Activated CD4-positive, alpha-beta T cell treated with anti-CD3 and anti-CD28 coated beads, Interleukin-2, amount 50 U/mL, for 4 hours (primary cell): ENCODE measurements around the gene USP7.
"Not testable (repeated sequence)": the region's sequence is repeated elsewhere in the genome, so short reads cannot be mapped to it uniquely, and the experiment has no call there.

Experiments used
- DNase-seq, 2 experiments: peaks; one replicate each; pipeline ENCODE4 v3.0.0-alpha.2; 2020

Gene USP7

DNA sequence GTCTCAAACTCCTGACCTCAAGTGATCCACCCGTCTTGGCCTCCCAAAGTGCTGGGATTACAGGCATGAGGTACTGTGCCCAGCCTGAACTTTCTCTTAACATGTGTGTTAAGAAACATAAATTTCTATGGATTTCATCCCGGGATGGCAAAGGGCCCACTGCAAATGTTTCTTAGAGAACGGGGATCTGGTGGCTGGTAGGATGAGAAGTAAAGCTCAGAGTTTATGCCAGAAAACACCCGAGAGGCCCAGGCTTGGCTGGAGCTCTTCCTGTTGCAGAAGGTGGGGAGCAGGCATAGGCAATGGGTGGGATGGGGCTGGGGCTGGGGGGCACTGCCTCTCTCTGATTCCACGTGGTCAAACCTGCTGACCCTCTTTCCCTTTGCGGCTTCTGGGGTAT is 89.3 kb downstream of the USP7 start:
- DNase-seq = no peak

- DNase-seq = not testable (repeated sequence)
Measured at GRCh38 chr16:8873866-8874195, 89.9 kb downstream of the USP7 start.

DNA sequence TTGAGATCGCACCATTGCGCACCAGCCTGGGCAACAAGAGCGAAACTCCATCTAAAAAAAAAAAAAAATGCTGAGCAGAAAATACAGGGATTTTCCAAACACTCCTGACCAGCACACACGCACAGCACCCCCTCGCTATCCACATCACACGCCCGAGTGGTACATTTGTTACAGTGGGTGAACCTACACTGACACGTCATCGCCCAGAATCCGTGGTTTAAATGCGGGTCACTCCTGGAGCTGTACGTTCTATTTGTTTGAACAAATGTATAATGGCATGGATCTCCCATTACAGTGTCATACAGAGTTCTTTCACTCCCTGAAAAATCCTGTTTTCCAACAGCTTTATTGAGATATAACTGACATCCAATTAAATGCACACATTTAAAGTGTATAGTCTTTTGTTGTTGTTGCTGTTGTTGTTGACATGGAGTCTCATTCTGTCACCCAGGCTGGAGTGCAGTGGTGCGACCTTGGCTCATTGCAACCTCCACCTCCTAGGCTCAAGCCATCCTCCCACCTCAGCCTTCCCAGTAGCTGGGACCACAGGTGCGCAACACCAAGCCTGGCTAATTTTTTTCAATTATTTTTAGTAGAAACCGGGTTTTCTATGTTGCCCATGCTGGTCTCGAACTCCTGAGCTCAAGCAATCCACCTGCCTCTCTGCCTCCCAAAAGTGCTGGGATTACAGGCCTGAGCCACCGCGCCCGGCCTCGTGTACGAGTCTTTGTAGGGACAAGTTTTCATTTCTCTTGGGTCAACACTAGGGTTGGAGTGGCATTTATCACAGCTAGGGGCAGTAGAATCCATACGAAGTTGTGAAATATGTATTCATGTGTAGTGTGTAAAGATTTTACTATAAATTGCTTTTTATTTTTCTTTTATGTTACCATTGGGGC is 90.5 kb downstream of the USP7 start:
- no peak for DNase-seq

- DNase-seq = no peak
Measured at GRCh38 chr16:8872071-8872470, 91.6 kb downstream of the USP7 start.

DNA sequence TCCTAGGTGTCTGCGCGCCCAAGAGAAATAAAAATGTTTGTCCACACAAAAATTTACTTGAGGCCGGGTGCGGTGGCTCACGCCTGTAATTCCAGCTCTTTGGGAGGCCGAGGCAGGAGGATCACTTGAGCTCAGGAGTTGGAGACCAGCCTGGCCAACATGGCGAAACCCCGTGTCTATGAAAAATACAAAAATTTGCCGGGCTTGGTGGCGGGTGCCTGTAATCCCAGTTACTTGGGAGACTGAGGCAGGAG is 93.8 kb downstream of the USP7 start:
- not testable (repeated sequence) for DNase-seq

- no peak for DNase-seq
Measured at GRCh38 chr16:8869212-8869987, 94.3 kb downstream of the USP7 start.

DNA sequence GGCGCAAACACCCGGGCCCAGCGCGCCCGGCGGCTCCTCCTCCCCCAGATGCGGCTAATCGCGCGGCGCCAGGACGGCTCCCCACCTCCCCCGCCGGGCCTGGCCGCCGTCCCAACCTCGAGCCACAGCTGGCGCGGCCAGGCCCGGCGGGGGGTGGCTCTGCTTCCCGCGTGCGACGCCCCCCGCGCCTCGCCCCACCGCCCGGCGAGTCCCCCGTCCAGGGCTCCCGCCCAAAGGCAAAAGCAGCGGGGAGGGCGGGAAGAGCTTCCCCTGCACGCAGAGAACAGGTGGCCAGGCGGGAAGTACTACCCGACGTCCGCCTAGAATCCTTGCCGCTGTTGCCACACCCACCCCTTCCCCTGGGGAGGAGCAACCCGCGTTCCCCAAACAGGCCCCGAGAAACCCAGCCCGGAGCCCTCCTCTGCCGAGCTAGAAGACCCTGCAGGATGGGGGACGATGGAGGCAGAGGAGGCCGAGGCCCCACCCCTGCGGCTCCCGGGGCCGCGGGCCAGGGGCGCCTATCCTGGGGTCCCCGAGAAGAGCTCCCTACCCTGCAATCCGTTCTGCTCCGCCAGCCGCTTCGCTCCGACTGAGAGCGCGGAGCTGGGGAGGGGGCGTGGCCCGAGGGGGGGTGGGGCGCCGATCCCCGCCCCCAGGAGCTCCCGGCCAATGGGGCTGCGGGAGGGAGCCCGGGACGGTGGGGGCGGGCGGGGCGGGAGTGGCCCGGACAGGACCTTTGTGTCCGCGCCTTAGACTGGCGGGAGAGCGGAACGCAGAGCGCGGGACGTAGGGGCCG is 95.1 kb downstream of the USP7 start, which contains the start of gene CARHSP1:
Gene CARHSP1 (minus strand): TSS at position 591 of the 796 bp plus-strand sequence. CDS start 9,678 bp downstream, outside the sequence.
- peak; percentile 71 to 75 for DNase-seq

DNA sequence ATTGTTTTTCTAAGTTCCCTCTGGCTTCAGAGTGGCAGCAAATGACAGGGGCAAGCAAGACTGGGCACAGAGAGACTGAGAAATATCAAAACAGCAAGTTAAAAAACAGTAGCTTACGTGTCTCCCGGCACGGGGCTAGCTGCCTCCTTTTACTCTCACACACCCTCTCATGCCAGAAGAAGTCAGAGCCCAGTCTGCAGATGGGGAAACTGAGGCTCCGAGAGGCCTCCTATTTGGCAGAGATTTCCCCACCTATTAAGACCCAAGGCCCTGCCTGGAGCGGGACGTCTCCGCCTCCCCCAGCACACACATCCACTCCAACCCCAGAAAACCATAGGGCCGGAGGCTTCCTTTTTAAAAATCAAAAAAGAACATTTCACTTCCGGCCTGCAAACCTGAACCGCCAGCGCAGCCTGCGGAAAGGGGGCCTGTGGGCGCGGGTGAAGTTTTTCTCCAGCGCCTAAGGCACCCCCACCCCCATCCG is 95.7 kb downstream of the USP7 start:
- DNase-seq = no peak

DNA sequence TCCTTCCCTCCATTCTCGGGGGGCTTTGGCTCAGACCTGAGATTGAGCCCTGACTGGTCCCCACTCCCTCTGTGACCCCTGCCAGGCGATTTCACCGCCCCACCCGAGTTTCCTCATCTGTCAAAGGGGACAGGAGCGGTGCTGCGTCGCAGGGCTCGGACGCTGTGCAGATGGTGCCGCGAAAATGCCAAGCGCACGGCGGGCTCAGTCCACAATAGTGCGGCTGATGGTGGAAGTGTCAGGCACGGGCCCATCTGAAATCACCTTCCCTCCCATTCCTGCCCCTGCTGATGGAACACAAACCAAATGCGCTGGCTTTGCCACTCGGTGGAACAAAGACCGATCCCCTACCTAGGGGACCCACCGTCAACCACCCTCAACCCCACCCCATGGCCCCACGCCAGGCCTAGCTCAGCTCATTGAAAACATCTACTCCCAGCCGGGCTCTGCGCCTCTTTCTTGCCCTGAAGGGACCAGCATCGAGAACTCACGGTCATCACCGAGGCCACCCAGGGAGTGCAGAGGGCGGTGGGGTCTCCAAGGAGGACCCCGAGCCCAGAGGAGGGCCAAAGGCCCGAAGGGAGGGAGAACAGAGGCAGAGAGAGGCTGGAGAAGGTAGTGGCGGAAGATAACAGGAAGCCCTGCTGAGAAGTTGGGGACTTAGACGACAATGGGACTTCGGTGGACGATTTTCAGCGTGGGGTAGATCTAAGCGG is 96.3 kb downstream of the USP7 start:
- no peak for DNase-seq

GRCh38 chr16:8866884-8867215 is 96.9 kb downstream of the USP7 start:
- no peak for DNase-seq

DNA sequence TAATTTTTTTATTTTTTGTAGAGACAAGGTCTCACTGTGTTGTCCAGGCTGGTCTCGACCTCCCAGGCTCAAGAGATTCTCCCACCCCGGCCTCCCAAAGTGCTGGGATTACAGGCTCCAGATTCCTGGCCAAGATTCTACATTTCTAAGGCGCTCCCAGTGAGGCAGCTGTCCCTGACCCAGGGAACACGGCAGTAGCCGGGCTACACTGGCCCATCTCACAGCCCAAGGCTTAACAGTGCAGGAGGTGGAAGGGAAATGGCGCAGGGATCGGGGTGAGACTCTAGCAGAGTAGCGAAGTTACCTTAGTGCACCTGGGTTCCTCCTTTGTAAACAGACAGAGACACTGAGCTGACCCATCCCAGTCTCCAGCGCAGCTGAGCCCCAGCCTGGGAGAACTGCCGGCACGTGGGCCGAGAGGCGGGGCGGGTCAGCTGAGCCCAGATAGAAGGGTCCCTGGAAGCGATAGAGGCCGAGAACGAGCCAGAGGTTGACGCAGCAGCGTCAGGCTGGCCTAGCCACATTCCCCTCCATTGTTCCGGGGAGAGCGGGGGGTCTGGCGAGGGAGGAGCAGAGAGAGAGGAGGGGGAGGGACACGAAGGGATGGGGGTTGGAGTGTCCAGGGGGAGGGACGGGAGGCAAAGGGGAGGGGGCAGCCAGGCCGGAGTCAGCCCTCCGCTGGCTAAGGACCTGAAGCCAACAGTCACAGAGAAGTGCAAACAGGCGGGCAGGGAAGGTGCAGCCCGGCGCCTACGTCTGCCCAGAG is 97.4 kb downstream of the USP7 start:
- DNase-seq = no peak

GRCh38 chr16:8865145-8865882 is 98.4 kb downstream of the USP7 start:
- no peak for DNase-seq

DNA sequence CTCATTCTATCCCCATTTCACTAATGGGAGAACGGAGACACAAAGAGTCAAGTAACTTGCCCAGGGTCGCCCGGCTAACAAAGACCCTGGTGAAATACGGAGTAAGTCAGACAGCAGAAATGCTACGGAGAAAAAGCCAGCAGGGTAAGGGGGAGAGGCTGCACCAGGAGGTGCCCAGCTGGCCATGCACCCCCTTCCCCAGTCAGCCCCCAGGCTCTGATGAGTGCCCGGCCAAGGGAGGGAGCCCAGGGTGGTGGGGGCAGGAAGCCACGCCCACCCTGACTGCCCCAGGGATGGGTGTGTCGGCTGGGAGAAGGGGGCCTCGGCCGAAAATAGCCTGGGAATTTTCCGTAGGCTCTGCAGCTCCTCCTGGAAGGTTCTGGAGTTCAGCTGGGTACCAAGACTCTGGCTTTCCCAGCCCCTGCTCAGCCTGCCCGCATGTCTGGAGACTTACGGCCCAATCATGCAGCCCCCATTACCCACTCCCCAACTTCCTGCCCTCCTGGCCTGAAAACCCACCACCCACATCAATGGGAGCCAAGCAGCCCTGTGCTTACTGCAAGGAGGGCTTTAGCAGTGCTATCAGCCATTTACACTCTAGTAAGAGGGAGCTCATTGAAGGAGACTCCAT is 99.1 kb downstream of the USP7 start:
- no peak for DNase-seq

DNA sequence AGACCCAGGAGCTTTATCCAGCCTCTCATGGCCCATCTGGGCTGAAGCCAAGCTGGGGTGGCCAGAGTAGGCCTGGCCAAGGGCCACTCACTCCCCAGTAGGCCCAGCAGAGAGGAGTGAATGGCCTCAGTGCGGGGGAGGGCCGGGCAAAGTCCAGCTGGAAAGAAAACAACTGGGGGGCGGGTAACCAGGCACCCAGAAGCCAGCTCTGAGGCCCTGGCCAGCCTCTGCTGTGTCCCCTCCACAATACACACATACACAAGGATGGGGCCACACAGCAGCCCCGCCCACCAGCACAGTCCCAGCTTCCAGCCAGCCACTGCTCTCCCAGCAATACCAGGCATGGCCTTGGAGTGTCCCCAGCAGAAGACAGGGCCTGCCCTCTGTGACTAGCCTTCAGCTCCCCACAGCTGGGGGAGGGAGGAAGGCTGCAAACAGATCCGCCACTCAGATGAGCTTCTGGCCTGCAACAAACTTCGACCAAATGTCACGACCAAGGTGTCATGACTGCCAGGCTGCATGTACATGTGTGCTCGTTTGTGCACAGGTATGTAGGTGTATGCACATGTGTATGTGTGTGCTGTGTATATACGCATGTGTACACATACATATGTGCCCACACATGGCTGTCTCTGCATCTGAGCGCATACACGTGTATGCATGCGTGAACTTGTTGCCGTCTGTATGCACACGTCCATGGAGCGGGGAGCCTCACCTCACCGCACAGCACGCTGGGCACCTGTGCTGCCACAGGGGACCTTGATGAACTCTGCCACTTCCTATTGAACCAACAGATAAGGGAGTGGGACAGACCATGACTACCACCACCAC is 99.9 kb downstream of the USP7 start:
- no peak for DNase-seq

DNA sequence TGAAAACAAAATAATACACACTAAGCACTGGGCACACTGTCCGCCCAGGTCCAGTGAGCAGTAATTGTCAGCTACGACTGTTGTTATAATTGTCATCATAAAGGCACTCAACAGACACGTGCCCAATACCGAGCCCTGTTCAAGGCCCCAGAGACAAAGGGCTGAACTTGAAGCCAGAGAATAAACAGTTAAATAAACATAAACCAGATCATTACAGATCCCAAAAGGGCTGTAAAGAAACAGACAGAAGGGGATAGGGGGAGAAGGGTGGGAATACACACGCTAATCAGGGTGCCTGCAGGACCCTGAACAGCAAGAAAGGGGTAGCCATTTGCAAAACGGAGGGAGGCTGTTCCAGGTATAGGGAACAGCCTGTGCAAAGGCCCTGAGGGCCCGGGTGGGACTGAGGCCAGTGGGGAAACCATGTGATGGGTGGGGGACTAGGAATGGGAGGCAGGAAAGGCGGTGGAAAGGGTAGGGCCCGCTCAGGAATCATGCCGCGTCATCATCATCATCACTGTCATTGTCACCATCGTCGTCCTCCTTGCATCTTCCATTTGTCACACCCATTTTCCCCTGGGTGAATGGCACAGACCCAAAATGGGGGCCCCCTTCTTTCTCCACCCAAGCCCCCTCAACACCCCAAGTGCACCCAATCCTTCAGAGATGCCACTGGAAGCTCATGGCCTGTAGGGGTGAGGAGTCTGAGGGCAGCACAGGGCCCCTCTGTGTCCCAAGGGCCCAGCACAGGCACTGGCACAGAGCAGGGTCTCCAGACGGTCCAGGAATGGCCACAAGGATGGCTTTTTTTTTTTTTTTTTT is 101.2 kb downstream of the USP7 start:
- DNase-seq = no peak

GRCh38 chr16:8861563-8862308 is 102.0 kb downstream of the USP7 start:
- no peak for DNase-seq

DNA sequence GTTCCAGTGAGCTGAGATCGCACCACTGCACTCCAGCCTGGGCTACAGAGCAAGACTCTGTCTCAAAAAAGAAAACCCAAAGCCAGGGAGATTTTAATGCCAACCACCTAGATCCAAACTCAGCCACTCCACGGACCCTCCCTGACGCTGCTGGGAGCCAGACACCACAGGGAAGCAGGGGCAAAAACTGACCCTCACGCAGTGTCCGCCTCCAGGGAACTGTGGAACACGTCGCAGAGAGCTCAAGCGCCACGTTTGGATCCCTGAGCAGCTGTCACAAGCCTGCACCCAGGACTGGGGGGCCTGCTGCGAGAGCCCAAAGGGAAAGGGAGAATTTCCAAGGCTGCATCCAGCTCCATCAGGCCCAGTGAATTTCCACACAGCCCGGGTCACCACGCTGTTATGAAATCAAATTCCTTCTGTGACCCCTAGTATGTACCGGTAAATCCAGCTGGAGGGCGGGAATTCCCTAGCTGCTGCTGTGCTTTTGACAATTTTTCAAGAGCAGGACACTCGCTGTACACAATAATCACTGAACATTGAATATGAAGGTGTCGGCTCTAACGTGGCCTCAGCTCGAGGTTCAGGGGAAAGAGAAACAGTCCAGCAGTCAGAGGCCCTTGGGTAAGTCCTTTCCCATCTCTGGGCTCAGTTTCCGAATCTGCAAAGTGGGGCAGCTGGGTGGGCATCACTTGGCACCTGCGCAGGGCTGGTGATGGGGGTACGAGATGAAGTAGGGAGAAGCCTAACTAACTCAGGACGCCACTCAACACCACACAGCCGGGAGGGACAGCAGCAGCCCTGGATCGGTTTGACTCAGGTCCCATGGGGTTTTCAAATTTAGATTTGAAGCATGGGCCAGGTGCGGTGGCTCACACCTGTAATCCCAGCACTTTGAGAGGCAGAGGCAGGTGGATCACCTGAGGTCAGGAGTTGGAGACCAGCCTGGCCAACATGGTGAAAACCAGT is 103.5 kb downstream of the USP7 start:
- no peak for DNase-seq
